GM18508 (cell line): Measurements from ENCODE around the gene NEK8.
"Not testable (repeated sequence)": the region's sequence is repeated elsewhere in the genome, so short reads cannot be mapped to it uniquely, and the experiment has no call there.

Source experiments
- ATAC-seq: cut with Tn5 transposase; IDR thresholded peaks from one replicate; pipeline ENCODE4 v1.9.1; 2021; ENCODE audit warnings: moderate number of reproducible peaks; ENCODE audit not compliant: insufficient read depth, unreplicated experiment

The NEK8 gene

DNA sequence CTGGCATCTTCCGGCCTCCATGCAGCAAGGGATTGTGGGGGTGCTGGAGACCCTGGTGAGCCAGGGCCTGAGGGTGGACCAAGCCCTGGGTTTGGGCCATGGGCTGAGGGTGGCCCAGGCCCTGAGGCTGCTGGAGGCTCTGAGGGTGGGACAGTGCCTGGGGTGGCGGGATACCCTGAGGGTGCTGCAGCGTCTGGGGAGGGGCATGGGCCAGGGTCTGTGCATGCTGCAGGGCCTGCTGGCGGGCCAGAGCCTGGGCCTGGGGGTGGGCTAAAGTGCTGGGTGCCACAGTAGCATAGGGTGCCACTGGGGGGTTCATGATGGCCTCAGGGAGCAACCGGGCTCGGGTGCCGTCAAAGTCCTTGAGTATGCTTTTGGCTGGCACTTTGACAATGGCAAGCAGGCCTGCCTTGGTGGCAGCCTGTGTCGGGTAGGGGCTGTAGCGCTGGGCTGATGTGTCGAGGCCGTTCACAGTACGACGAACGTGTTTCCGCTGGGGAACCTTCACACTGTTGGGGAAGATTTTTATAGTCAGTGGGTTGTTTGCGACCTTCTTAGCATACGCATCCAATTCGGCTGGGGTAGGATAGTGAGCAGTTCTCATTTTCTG lies 30.8 kb downstream of the NEK8 start:
- ATAC-seq = no peak

DNA sequence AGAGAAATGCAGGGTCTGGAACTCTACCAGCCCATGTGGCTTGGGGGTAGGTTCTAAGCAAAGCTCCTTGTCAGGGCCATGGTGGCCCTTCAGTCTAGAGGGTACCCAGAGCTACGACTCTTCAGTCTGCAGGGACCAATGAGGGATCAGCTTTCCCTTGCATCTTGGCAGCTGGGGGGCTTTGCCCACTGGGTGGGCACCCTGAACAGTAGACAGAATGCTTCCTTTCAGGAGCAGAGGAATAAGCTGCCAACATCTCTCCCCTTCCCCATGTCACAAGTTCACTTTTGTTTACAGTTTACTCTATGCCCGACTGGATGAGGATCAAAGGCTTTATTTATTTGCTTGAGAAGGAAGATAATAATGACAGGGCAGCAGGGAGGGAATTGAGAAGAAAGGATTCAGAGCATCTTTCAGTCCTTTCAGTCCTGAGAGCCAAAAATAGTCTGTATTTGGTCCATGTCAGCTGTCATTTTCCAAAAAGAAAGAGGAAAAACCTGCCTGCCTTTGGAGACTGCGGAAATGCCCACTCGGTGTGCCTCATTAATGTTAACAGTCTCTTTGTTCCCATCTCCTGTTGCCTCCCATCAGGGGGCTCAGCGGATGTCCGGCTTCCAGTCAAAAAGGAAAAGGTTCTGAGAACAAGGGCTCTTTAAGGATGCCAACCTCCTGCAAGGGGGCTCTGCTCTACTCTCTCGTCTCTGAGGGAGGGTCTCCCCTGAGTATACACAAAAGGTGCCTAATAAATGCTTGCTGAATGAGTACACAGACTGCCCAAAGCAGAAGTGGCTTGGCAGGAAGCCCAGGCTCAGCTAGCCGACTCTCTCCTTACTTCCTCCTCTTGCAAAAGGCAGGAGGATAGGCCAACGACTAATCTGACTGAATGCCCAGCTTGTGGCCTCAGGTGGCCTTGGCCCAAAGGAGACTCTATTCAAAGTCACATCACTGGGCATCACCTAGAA lies 32.3 kb downstream of the NEK8 start:
- no peak for ATAC-seq

DNA sequence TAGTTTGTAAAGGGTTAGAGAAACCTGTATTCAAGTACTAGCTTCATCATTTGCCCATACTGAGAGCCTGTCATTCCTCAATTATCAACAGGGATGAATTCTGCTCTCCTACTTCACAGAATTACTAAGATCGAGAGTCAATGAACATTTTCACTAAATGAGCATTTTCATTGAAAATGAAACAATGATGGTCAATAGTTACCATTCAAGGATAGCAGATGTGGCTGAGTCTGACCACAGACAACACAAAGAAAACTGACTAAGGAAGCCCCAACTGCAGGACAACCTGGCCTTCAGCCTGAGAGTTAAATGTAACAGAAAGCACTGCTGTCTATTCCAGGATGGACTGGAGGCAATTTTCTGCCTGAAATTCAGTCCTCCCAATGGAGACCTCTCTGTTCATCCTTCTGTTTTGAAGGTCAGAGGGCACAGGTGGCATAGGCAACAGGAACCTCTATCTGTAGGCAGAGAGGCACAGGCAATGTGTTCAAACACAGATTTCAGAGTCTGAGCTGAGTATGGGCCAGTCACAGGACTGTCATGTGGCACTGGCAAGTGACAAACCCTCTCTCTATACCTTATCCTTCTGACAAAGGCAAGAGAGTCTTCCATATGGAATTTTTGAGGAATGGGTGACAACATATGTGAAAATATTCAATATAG lies 34.7 kb downstream of the NEK8 start:
- ATAC-seq = no peak

DNA sequence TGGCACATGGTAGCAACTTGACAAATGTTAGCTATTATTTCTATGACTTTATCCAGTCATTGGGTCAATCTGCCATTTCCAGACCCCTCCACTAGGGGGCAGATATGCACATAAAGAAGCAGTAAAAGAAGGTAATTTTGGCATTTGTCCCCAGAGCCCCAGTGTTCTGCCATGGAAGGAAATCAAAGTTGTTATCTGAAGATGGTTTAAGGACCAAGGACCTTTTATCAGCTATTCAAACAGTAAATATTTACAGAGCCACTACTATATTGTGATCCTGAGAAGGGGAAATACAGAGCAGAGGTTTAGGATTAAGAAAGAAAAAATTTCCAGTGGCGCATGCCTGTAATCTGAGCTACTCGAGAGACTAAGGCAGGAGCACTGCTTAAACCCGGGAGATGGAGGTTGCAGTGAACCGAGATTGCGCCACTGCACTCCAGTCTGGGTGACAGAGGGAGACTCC lies 35.2 kb downstream of the NEK8 start:
- no peak for ATAC-seq

DNA sequence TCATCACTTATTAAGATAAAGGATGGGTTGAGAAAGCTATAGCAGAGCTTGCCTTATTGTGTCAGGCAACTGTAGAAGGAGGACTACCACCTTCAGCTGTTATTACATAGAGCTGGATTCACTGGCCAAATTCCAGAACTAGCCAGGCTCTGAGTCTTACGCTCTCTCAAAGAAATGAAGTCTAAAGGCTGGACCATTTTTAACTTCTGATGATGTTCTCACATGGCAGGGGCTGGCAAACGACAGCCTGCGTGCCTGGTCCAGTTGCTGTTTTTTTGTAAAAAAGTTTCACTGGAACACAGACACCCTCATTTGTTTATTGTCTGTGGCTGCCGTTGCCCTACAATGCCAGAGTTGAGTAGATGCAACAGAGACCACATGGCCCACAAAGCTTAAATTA lies 36.5 kb downstream of the NEK8 start:
- no peak for ATAC-seq

DNA sequence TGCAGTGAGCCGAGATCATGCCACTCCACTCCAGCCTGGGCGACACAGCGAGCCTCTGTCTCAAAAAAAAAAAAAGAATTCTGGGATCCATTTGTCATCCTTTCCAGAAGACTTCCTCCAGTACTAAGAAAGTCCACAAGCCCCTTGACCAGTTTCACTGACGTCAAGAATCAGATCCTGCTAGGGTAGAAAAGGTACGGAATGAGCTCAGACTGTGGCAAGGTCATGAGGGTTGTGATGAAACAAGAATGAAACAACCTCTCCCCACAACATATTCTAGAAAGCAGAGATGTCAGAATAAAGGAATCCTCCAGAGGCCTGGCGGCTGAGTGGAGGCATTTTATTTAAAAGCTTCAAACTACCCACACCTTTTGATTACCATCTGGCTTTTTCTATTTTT lies 45.1 kb downstream of the NEK8 start:
- ATAC-seq = no peak

DNA sequence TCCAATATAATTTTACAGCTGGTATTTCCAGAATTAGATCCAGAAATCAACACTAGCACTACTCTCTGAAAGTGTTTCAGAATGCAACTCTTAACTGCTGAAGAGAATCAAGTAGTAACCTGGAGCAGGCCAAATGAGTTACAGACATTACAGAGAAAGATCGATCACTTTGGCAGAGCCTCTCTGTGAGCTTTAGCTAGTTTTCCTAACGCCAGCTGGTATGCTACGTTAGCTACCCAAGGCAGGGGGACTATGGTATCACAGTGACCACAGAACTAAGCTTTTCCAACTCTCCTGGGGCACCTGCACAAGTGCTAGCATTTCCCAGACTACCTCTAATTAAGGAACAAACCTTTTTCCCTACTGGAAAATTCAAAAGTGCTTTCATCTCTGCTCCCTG lies 45.6 kb downstream of the NEK8 start:
- ATAC-seq = no peak

DNA sequence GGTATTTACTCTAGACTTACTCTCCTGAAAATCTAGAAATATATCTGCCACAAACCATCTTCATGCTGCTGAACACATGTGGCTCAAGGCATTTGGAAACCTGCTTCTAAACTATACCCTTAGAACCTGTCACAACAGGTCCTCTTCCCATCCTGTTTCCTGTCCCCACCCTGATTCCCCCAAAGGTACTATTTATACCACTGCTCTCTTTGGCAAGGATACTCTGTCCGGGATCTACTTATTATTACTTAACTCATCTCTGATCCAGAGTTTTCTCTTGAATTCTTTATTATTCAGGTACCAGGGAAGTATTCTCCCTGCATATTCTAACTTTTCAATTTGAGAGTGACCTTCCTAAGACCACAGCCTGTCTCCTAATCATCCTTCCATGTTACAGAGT lies 48.6 kb downstream of the NEK8 start:
- ATAC-seq = no peak

DNA sequence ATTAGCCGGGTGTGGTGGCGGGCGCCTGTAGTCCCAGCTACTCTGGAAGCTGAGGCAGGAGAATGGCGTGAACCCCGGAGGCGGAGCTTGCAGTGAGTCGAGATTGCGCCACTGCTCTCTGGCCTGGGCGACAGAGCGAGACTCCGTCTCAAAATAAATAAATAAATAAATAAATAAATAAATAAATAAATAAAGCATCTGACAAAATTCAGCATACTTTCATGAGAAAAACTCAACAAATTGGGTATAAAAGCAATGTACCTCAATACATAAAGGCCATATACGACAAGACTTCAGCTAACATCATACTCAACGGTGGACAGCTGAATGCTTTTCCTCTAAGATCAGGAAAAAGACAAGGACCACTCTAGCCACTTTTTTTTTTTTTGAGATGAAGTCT lies 51.0 kb downstream of the NEK8 start:
- not testable (repeated sequence) for ATAC-seq

DNA sequence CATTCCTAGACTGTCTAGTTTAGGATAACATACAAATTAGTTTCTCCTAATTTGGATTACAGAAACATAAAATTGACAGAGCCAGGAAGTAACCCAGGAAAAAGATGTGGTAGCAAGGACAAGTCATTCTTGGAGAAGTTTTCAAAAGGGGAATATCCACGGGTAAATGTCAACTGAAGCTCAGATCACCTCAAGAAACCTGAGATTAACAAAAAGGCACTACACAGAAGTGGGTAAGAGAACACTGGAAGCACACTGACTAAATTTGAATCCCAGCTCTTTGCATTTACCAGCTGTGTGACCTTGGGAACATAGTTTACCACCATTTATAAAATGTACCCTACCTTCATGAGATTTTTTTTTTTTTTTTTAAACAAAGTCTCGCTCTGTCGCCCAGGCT lies 54.6 kb downstream of the NEK8 start:
- ATAC-seq = no peak

DNA sequence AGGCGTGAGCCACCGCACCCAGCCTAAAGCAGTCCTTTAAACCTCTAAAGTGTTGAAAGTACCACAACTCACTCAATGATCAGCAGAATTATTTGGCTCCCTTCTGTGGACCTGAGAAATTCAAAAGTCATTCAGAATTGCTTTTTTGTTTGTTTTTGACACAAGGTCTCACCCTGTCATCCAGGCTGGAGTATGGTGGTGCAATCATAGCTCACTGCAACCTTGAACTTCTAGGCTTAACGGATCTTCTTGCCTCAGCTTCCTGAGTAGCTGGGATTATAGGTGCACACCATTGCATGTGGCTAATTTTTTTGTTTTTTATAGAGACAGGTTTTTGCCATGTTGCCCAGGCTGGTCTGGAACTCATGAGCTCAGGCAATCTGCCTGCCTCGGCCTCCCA lies 59.5 kb downstream of the NEK8 start:
- no peak for ATAC-seq
